CD14-positive monocyte (primary cell): ENCODE data around the gene SLC2A14. TPM values are rescaled to one million over a fixed set of nuclear protein-coding genes. Genes with fewer than 3 reads are reported as not detected.
A peak's percentile ranks its signal among the peaks of the same experiment; 100 is the strongest.
"Not testable (repeated sequence)": the region's sequence is repeated elsewhere in the genome, so short reads cannot be mapped to it uniquely, and the experiment has no call there.

Experiments used
- DNase-seq, 3 donors: peaks; one replicate each; pipeline ENCODE4 v3.0.0-alpha.2; 2011 to 2022
- H2AFZ ChIP-seq: 2 replicates; pipeline ENCODE4 v1.6.0; 2012; ENCODE audit warnings: mild to moderate bottlenecking, low read depth, low read length, inconsistent platforms; ENCODE audit not compliant: insufficient read depth, poor library complexity, severe bottlenecking
- H3K27ac ChIP-seq, 2 donors: 1 replicate in 1 of 2; 2 replicates in 1 of 2; pipeline ENCODE4 v1.5.1; 2012 to 2013; ENCODE audit warnings: low read length in 2 of 2, control low read depth in 1 of 2, inconsistent platforms in 1 of 2, low read depth in 1 of 2, mild to moderate bottlenecking in 1 of 2
- H3K27me3 ChIP-seq, 2 donors: one replicate each; pipeline versions ENCODE4 v1.6.0 to v1.6.1; 2011 to 2013; ENCODE audit warnings: low read length in 2 of 2; ENCODE audit not compliant: control insufficient read depth in 2 of 2, insufficient read depth in 2 of 2
- H3K36me3 ChIP-seq, 2 donors: replicated peaks in 1 of 2; 1 replicate in 1 of 2; 2 replicates in 1 of 2; pipeline versions ENCODE4 v1.5.1 to v1.6.1; 2012 to 2013; ENCODE audit warnings: low read length in 2 of 2, control low read depth in 1 of 2, inconsistent platforms in 1 of 2, mild to moderate bottlenecking in 1 of 2; ENCODE audit not compliant: insufficient read depth in 2 of 2, control insufficient read depth in 1 of 2
- H3K4me1 ChIP-seq, 2 donors: 1 replicate in 1 of 2; 2 replicates in 1 of 2; pipeline versions ENCODE4 v1.5.1 to v1.6.1; 2012 to 2013; ENCODE audit warnings: low read length in 2 of 2, control low read depth in 1 of 2, inconsistent platforms in 1 of 2, mild to moderate bottlenecking in 1 of 2, moderate library complexity in 1 of 2; ENCODE audit not compliant: insufficient read depth in 2 of 2, control insufficient read depth in 1 of 2
- H3K4me2 ChIP-seq: replicated peaks from 2 replicates; pipeline ENCODE3; 2012; ENCODE audit warnings: low read length, moderate library complexity, mild to moderate bottlenecking; ENCODE audit not compliant: poor library complexity, severe bottlenecking; ENCODE audit errors: extremely low read depth
- H3K4me3 ChIP-seq, 3 experiments: fragments of 200-600 bp in 1 of 3; sonication (generic) in 1 of 3; replicated peaks in 1 of 3; 1 replicate in 2 of 3; 2 replicates in 1 of 3; pipeline ENCODE4 v1.5.1; 2011 to 2013; ENCODE audit warnings: low read length in 3 of 3, mild to moderate bottlenecking in 3 of 3, control low read depth in 2 of 3, low read depth in 2 of 3, inconsistent platforms in 1 of 3, moderate library complexity in 1 of 3
- H3K79me2 ChIP-seq: 2 replicates; pipeline ENCODE4 v1.6.0; 2012; ENCODE audit warnings: mild to moderate bottlenecking, control low read depth, inconsistent platforms, low read length, moderate library complexity; ENCODE audit not compliant: insufficient read depth
- H3K9ac ChIP-seq: 2 replicates; pipeline ENCODE4 v1.6.0; 2017; ENCODE audit warnings: low read length, mild to moderate bottlenecking; ENCODE audit not compliant: insufficient read depth, poor library complexity, severe bottlenecking
- H3K9me3 ChIP-seq, 2 donors: replicated peaks in 1 of 2; 1 replicate in 1 of 2; 2 replicates in 1 of 2; pipeline versions ENCODE4 v1.5.1 to v1.6.1; 2012 to 2013; ENCODE audit warnings: low read length in 2 of 2, control low read depth in 1 of 2; ENCODE audit not compliant: control insufficient read depth in 1 of 2, insufficient read depth in 1 of 2
- H4K20me1 ChIP-seq: 2 replicates; pipeline ENCODE4 v1.6.0; 2012; ENCODE audit warnings: mild to moderate bottlenecking, low read length, control low read depth, moderate library complexity; ENCODE audit not compliant: insufficient read depth
- H3K27ac Mint-ChIP-seq, 7 donors: one replicate each; pipeline ENCODE4 v1.8.0; 2020; ENCODE audit warnings: mild to moderate bottlenecking in 7 of 7, mixed read lengths in 7 of 7, moderate library complexity in 6 of 7, inconsistent platforms in 2 of 7
- H3K27me3 Mint-ChIP-seq, 3 donors: one replicate each; pipeline ENCODE4 v1.8.0; 2021 to 2022; ENCODE audit warnings: low read depth in 3 of 3, mild to moderate bottlenecking in 3 of 3, mixed read lengths in 3 of 3, moderate library complexity in 3 of 3, inconsistent platforms in 1 of 3
- H3K36me3 Mint-ChIP-seq, 2 donors: one replicate each; pipeline ENCODE4 v1.8.0; 2020; ENCODE audit warnings: mixed read lengths in 2 of 2, inconsistent platforms in 1 of 2, mild to moderate bottlenecking in 1 of 2
- H3K4me1 Mint-ChIP-seq: one replicate; pipeline ENCODE4 v1.8.0; 2020; ENCODE audit warnings: mild to moderate bottlenecking, mixed read lengths
- H3K4me3 Mint-ChIP-seq, 2 donors: one replicate each; pipeline ENCODE4 v1.8.0; 2020; ENCODE audit warnings: mild to moderate bottlenecking in 2 of 2, mixed read lengths in 2 of 2, moderate library complexity in 1 of 2
- H3K9me3 Mint-ChIP-seq, 7 donors: one replicate each; pipeline ENCODE4 v1.8.0; 2020 to 2022; ENCODE audit warnings: mixed read lengths in 7 of 7, mild to moderate bottlenecking in 6 of 7, moderate library complexity in 6 of 7, inconsistent platforms in 2 of 7
- WGBS: methylation state at CpG from one replicate; pipeline ENCODE4 v1.1.5; 2013; ENCODE audit warnings: missing lambda C conversion rate; ENCODE audit not compliant: insufficient coverage; 5-methylcytosine and 5-hydroxymethylcytosine counted together
- intact Hi-C, 2 donors: fragments of 100-400 bp; cut with micrococcal nuclease; formaldehyde crosslinking; loops; one replicate each; pipeline versions ENCODE4 v1.15.0 to v1.15.1; 2023
- polyA plus RNA-seq, 3 donors: library from polyadenylated mRNA; depleted of rRNA in 1 of 3; unstranded in 2 of 3; stranded (reverse) in 1 of 3; fragments of 300-500 nt in 2 of 3; fragments of >200 nt in 1 of 3; fragmentation: Illumina TruSeq in 2 of 3; gene quantifications; 1 replicate in 2 of 3; 2 replicates in 1 of 3; pipeline ENCODE4 v1.2.3, GENCODE V29; 2012 to 2021
- TF ChIP-seq, protein P1 (sequence below): fragments of 200-600 bp; IDR thresholded peaks from one replicate; pipeline ENCODE4 v1.8.0; 2022; ENCODE audit warnings: antibody characterized with exemption, mild to moderate bottlenecking

SLC2A14 gene
- polyA plus RNA-seq, 3 donors, result 0.21 to 3.1 (median 0.29) TPM

DNA sequence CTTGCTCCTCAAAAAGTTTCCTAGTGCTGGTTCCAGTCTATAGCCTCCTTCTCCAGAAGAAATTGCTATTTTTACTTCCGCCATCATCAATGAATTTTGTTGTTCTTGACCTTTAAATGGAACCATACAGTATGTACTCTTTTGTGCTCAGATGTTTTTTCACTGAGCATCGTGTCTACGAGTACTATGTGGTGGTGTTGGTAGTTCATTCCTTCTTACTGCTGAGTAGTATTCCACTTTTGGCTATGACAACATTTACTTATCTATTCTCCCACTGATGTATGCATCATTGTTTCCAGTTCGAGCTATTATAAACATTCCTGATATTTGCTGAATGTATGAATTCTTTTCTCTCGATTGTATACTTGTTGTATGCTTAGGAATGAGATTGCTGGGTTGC lies 28.6 kb downstream of the SLC2A14 start:
- H3K4me3 Mint-ChIP-seq, result no peak overlapping the region
- H3K27ac ChIP-seq, result peak overlapping the region in 1 of 2 donors; percentile 54
- no peaks in the 10 kb centered on the region for H3K36me3 ChIP-seq
- no CpG with 5 or more reads among the region's 5 CpGs for WGBS
- peaks cover 0 to 7% (median 0%) of the 10 kb centered on the region in 3 donors for H3K27me3 Mint-ChIP-seq
- H4K20me1 ChIP-seq, result no peaks in the 10 kb centered on the region
- peaks cover 31% of the 10 kb centered on the region for H3K4me1 Mint-ChIP-seq
- H3K4me1 ChIP-seq, result peaks cover 14 to 21% of the 10 kb centered on the region in 2 donors
- no peaks in the 10 kb centered on the region for H3K9me3 ChIP-seq
- no peaks in the 10 kb centered on the region for H3K36me3 Mint-ChIP-seq
- DNase-seq, result no peak
- H3K27me3 ChIP-seq, result no peaks in the 10 kb centered on the region
- peak overlapping the region in 1 of 3 experiments; percentile 8 for H3K4me3 ChIP-seq
- H3K9me3 Mint-ChIP-seq, result peaks cover 0 to 2% (median 0%) of the 10 kb centered on the region in 7 donors
- H3K9ac ChIP-seq, result no peak overlapping the region
- H2AFZ ChIP-seq, result no peak overlapping the region
- intact Hi-C loops, result no loop called here
- peak overlapping the region; percentile 81 to 89 (median 86) for H3K27ac Mint-ChIP-seq
- TF ChIP-seq, protein P1, sequence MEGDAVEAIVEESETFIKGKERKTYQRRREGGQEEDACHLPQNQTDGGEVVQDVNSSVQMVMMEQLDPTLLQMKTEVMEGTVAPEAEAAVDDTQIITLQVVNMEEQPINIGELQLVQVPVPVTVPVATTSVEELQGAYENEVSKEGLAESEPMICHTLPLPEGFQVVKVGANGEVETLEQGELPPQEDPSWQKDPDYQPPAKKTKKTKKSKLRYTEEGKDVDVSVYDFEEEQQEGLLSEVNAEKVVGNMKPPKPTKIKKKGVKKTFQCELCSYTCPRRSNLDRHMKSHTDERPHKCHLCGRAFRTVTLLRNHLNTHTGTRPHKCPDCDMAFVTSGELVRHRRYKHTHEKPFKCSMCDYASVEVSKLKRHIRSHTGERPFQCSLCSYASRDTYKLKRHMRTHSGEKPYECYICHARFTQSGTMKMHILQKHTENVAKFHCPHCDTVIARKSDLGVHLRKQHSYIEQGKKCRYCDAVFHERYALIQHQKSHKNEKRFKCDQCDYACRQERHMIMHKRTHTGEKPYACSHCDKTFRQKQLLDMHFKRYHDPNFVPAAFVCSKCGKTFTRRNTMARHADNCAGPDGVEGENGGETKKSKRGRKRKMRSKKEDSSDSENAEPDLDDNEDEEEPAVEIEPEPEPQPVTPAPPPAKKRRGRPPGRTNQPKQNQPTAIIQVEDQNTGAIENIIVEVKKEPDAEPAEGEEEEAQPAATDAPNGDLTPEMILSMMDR, result no peak
- H3K4me2 ChIP-seq, result no peak overlapping the region
- H3K79me2 ChIP-seq, result no peaks in the 10 kb centered on the region

DNA sequence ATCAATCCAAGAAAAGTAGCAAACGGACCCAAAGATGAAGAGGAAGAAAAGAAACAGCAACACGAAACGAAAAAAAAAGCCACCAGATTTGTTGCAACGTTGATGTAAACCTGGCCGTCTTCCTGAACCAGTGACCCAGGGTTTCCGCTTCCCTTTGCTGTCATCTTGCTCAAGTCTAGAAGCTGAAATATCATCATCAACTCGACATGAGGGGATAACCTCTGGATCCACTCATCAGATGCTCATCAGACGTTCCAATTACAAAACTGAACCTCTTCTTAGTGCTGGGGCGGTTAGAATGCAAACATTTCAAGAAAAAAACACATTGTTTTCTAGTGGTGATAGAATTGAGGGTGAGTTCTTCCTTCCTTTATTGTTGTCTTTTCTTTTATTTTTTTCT lies 29.1 kb downstream of the SLC2A14 start:
- intact Hi-C loops, H3K36me3 ChIP-seq, H3K27me3 Mint-ChIP-seq, H3K4me2 ChIP-seq, H3K9ac ChIP-seq, H3K27me3 ChIP-seq, H3K9me3 Mint-ChIP-seq, H3K9me3 ChIP-seq, H4K20me1 ChIP-seq, H2AFZ ChIP-seq, H3K79me2 ChIP-seq, H3K36me3 Mint-ChIP-seq: not testable (repeated sequence)
- WGBS, result no CpG with 5 or more reads among the region's 9 CpGs
- Histone ChIP-seq H3K4me1 (peaks cover 14 to 22% of the 10 kb centered on the region in 2 donors), H3K4me3 (peak overlapping the region in 1 of 3 experiments; percentile 8), H3K27ac (peak overlapping the region in 1 of 2 donors; percentile 54)
- peak overlapping the region; percentile 81 to 89 (median 86) for H3K27ac Mint-ChIP-seq
- peak; percentile 49 to 80 (median 79) for DNase-seq
- peak overlapping the region; percentile 22 to 54 for H3K4me3 Mint-ChIP-seq
- H3K4me1 Mint-ChIP-seq, result peaks cover 33% of the 10 kb centered on the region

DNA sequence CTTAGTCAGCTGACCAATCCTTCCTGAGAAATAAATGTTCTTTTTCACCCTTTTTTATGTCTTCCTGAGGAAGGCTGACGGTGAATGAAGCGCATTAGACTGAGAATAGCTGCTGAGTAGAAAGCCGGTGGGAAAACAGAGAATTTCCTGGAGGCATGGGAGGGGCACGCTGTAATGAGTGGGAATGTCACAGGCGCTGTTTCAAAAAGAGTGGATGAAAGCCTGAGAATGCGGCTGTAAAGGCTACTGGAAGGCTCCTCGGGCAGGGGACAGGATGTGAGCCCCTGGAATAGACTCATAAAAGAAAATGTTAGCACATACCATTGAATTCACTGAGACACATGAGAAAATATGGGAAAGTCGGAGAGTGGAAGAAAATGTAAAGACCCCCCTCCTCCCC lies 29.6 kb downstream of the SLC2A14 start:
- H2AFZ ChIP-seq, H4K20me1 ChIP-seq, DNase-seq, H3K9me3 ChIP-seq, H3K4me2 ChIP-seq, H3K27me3 Mint-ChIP-seq, H3K36me3 ChIP-seq, H3K27me3 ChIP-seq, H3K4me3 Mint-ChIP-seq, H3K9me3 Mint-ChIP-seq, H3K36me3 Mint-ChIP-seq, H3K79me2 ChIP-seq, intact Hi-C loops: not testable (repeated sequence)
- Histone ChIP-seq H3K27ac (peak overlapping the region; percentile 62 to 77), H3K4me1 (peaks cover 15 to 27% of the 10 kb centered on the region in 2 donors), H3K9ac (peak overlapping the region; percentile 32), H3K4me3 (peak overlapping the region in 2 of 3 experiments; percentile 33 to 46)
- no CpG with 5 or more reads among the region's 8 CpGs for WGBS
- peak overlapping the region; percentile 67 to 92 (median 84) for H3K27ac Mint-ChIP-seq
- H3K4me1 Mint-ChIP-seq, result peaks cover 34% of the 10 kb centered on the region

- H3K4me3 Mint-ChIP-seq, H3K36me3 Mint-ChIP-seq, H2AFZ ChIP-seq, H3K4me2 ChIP-seq, intact Hi-C loops, H3K27me3 ChIP-seq, H3K27me3 Mint-ChIP-seq, H3K9ac ChIP-seq, H3K9me3 Mint-ChIP-seq, H3K36me3 ChIP-seq, H3K79me2 ChIP-seq, H3K9me3 ChIP-seq, H4K20me1 ChIP-seq, H3K4me3 ChIP-seq, H3K27ac ChIP-seq: not testable (repeated sequence)
- peak in 1 of 3 donors; percentile 16 for DNase-seq
- H3K4me1 ChIP-seq, result peaks cover 22 to 34% of the 10 kb centered on the region in 2 donors
- Mint-ChIP-seq H3K4me1 (peaks cover 34% of the 10 kb centered on the region), H3K27ac (peak overlapping the region in 6 of 7 donors; percentile 61 to 92 (median 77))
- WGBS, result no CpG with 5 or more reads among the region's 9 CpGs
These were observed 30.3 kb downstream of the SLC2A14 start for GRCh38 chr12:7842444-7842843.
